Left cardiac atrium (tissue), 4 donors: Measurements from ENCODE around the gene ZCWPW1. TPM values are rescaled to one million over a fixed set of nuclear protein-coding genes. Genes with fewer than 3 reads are reported as not detected.

Source experiments
- ATAC-seq, 2 donors: fragments of 200-7000 bp; cut with Tn5 transposase; one replicate each; pipeline ENCODE4 v1.9.1; 2020; ENCODE audit warnings: mild to moderate bottlenecking in 2 of 2, moderate library complexity in 2 of 2
- DNase-seq: peaks from one replicate; pipeline ENCODE4 v3.0.0-alpha.2; 2020
- intact Hi-C, 2 donors: fragments of 100-400 bp; cut with DNase I; formaldehyde crosslinking; loops; one replicate each; pipeline versions ENCODE4 v1.14.1 to v1.15.1; 2022 to 2023
- total RNA-seq, 2 donors: library from RNA; stranded (reverse); fragmentation: NEBNext Ultra II Directional; extraction: Animal tissue kit (Norgen Biotek cat#: 25700); gene quantifications; one replicate each; pipeline ENCODE4 v1.2.1, GENCODE V29; 2021
- donor health status: DM: no; HTN: yes; CAD: no.
- donor health status: DM: no; HTN: yes; CAD: no; lungs with severe emphysema.
- donor health status: DM: yes; HTN: yes; CAD: no.
- donor health status: Dilated cardiomyopathy.

Gene ZCWPW1
- total RNA-seq, 2 donors from 2014 or later = 3.6 to 4.9 TPM

DNA sequence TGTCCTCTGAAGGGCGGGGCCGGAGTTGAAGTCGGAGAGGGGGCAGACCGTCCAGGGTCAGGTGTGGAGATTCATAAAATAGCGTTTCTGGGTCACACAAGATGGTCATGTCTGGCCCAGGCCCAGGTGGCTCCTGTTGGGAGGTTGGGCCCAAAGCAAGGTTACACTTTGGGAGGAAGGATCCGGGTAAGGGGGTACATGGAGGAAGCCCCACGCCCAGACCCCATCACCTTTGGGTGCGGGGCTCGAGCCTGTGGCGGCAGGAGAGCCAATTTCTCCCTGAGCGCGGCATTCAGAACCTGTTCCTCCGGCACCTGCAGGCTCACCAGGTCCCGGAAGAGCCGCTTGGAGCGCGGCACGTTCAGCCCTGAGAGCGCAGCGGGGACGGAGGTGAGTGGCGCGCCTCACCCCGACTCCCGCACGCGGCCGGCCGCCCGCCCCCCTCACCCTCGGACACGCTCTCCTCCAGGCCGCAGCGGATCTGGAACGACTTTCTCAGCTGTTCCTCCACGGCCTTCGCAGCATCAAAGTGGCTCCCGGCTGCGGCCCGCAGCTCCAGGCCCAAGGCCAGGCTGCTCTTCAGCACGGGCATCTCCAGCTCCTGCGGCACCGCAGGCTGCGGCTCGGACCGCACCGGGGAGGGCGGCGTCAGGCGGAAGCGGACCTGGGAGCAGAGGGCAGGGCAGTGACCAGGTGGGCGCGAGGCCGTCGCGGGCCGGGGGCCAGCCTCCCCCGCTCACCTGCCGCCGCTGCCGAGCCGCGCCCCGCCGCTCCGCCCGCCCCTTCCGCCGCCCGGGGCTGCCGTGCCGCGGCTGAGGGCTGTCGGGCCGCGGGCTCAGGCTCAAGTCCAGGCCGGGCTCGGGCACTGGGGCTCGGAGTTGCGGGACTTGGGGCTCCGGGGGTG is 7.2 kb upstream of the ZCWPW1 start:
- ATAC-seq = peak; percentile 34 to 51
- intact Hi-C loops = no loop called here
- DNase-seq = peak; percentile 49

GRCh38 chr7:100434297-100435144 is 6.0 kb upstream of the ZCWPW1 start:
- intact Hi-C loops = no loop called here
- no peak for ATAC-seq
- DNase-seq = peak; percentile 11

DNA sequence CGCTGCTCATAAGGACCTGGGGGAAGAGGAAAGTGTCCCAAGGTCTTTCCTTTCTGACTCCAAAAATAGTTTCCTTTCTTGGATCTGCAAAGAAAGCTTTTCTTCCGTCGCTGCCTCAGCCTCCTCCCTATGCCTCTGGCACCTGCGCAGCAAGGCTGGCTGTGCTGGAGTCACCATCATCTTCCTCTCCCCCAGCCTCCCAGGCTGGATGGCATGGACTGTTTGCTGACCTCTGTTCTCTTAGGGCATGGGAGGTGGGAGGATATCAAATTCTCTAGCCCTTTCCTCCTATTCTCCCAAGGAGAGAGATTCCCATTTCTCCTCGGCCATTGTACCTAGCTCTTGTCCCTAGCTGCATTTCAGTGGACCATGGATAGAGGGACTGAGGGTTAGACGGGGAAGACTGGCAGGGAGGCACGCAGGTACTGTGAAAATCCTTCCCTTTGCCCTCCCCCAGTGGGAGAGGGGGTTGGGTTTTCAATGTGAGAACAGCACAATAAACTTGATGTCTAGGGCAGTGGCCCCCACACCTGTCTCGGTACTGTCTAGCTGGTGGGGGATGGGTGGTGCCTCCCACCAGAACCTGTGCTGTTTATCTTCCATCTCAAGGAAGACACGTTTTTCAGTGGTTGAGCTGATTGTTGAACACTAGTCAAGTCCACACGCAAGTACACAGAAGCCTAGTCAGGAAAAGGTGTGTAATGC is 5.2 kb upstream of the ZCWPW1 start:
- intact Hi-C loops = no loop called here
- ATAC-seq = no peak
- DNase-seq = peak; percentile 18

DNA sequence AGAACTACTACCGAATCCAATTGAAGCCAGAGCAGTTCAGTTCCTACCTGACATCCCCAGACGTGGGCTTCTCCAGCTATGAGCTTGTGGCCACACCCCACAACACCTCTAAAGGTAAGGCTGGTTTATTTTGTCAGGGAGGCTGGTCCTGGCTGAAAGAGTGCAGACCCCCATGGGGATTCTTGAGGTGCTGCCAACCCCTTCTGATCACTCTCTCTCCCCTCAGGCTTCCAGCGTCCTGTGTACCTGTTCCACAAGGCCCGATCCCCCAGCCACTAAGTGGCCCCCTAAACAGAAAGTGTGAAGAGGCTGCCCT is 4.7 kb upstream of the ZCWPW1 start:
- ATAC-seq = no peak
- no peak for DNase-seq
- intact Hi-C loops = no loop called here

DNA sequence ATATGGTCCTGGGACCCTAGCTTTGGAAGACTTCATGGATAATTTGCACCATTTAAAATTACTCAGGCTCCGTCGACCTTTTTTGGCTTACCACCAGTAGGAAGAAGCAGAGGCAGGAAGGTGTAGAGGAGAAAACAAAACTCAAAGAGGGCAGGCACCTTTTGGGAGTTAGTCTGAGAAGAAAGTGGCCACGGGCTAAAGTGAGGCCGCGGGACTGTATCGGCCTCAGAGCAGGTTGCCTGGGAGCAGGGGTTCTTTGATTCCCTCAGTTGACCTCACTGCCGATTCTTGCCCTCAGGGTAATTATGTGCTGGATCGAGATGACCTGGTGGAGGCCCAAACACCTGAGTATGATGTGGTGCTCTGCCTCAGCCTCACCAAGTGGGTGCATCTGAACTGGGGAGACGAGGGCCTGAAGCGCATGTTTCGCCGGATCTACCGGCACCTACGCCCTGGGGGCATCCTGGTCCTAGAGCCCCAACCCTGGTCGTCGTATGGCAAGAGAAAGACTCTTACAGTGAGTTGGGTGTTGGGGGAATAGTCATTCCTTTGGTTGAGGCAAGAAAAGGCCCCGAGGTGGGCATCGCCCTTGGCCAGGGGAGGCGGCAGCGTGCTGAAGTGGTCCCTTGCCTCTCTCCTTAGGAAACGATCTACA is 4.2 kb upstream of the ZCWPW1 start:
- ATAC-seq = no peak
- intact Hi-C loops = no loop called here
- no peak for DNase-seq

GRCh38 chr7:100432053-100432452 is 3.5 kb upstream of the ZCWPW1 start:
- intact Hi-C loops = no loop called here
- ATAC-seq = no peak

GRCh38 chr7:100431286-100431735 is 2.8 kb upstream of the ZCWPW1 start:
- DNase-seq = peak; percentile 32
- intact Hi-C loops = no loop called here
- ATAC-seq = no peak

More at GRCh38 chr7:100432053-100432452, 3.5 kb upstream of the ZCWPW1 start:
- no peak for DNase-seq

DNA sequence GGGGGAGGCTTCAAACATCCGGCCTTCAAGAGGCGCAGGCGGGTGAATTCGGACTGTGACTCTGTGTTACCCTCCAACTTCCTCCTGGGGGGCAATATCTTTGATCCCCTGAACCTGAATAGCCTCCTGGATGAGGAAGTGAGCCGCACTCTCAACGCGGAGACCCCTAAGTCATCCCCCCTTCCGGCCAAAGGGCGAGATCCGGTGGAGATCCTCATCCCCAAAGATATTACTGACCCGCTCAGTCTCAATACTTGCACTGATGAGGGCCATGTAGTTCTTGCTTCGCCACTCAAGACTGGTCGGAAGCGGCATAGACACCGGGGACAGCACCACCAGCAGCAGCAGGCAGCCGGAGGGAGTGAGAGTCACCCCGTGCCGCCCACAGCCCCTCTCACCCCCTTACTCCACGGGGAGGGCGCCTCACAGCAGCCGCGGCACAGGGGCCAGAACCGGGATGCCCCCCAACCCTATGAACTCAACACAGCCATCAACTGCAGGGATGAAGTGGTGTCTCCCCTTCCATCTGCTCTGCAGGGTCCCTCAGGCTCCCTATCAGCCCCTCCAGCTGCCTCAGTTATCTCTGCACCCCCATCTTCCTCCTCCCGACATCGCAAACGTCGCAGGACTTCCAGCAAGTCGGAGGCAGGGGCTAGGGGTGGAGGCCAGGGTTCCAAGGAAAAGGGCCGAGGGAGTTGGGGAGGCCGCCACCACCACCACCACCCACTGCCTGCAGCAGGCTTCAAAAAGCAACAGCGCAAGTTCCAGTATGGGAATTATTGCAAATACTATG is 2.2 kb upstream of the ZCWPW1 start:
- DNase-seq = peak; percentile 34
- ATAC-seq = no peak
- intact Hi-C loops = no loop called here

GRCh38 chr7:100429637-100430492 is 1.4 kb upstream of the ZCWPW1 start, which contains the start of gene MEPCE:
MEPCE (plus strand) TSS chr7:100429831; CDS start chr7:100430019, 188 bp downstream.
- peak; percentile 98 for DNase-seq
- intact Hi-C loops = no loop called here
- peak; percentile 77 to 80 for ATAC-seq

DNA sequence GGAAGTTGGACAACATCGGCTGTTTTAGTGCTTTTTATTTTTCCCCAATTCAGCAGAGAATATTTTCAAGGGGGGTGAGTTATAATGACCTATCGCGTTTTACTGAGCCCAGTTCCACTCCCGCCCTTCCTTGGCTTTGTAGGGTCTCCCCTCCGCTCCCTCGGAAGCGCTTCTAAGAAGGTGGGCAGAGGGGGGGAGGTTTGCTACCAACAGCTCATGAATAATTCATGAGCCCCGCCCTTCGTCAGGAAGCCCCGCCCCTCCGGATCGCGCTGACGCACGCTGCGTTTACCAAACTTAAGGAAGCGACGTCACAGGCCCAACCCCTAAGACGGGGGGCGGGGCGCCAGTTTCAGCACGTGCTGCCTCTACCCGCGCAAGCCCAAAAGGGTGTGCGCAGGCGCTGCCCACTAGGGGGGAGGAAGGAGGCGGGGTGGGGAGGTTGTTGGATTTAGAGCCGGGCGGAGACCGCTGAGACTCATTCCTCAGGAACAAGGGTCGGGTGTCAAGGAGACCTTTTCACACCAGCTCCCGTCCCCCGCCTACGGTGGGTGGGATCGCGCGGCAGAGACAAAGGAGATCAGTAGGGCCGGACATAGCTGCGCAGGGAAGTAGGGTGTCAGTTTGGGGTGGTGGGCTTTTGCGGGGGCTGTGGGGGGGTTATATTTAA is 599 bp upstream of the ZCWPW1 start:
- intact Hi-C loops = no loop called here
- ATAC-seq (peak; percentile 81 to 85), DNase-seq (peak; percentile 100)

DNA sequence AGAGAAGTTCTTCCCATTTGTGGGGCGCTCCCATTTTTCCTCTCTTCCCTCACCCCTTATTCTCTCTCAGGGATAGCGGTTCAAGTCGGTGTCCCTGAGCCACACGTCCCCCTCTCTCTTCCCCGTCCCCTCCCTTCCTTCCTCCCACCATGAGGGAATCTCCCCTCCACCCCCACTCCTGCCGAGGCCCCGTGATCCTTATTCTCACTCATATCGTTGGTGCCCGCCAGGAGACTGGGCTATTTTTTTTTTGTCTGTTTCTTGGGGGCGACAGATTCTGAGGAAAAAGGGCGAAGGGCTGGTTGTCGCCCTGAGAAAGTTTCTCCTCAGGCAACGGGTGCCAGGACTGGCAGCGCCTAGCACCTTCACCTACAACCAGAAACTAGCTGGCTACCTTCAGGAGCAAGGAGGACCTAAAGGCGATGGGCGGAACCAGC is 723 bp downstream of the ZCWPW1 start:
- no peak for ATAC-seq
- DNase-seq = no peak
- intact Hi-C loops = no loop called here

DNA sequence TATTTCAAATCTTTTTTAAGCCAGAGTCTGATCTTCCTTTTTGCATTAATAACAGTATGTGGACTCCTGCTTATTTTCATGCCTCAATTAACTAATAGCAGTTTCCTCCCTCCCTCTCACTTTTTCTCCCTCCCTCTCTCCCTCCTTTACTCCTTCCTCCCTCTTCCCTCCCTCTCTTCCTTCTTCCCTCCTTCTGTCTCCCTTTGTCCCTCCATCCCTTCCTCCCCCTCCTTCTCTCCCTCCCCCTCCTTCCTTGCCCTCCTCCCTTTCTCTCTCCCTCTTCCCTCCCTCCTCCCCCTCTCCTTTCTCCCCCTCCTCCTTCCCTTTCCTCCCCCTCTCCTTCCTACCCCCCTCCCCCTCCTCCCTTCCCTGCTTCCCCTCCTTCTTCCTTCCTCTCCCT is 2.0 kb downstream of the ZCWPW1 start:
- DNase-seq = no peak
- no peak for ATAC-seq
- intact Hi-C loops = no loop called here

DNA sequence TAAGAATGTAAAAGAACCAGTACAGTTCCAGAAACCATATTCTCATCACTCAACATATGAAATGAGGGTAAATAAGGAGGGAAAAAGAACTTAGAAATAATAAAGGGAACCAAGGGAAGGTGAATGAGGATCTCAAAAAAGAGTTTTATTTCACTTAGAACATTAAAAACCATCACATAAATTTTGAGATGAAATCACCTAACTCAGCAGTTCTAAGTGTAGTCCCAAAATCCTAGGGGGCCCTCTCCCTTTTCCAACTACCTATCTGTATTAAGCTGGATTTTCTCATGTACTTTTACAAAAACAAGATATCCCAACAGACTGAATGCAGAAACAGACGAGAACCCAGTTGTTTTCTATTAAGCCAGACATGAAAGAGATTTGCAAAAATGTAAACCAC is 3.2 kb downstream of the ZCWPW1 start:
- ATAC-seq (no peak), DNase-seq (no peak)
- intact Hi-C loops = no loop called here

DNA sequence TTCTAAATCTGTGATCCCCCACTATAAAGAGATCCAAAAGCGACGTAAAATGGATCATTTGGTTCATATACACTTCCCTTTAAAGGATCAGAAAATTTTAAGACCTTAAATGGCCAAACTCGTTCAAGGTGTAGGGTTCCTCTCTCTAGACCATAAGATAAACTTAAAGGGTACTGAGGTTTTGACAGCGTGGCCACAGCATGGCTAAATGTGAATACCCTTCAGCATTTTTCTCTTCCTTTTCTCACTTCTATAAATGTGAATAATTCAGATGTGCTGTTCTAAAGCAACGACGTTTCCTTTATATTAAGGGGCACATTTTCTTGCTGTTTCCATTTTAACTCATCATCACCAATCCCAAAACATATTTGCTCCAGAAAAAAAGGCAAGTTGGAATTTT is 5.2 kb downstream of the ZCWPW1 start:
- intact Hi-C loops = no loop called here
- ATAC-seq (no peak), DNase-seq (no peak)

- intact Hi-C loops = no loop called here
- ATAC-seq (no peak), DNase-seq (no peak)
Observed at GRCh38 chr7:100419660-100420226, 8.8 kb downstream of the ZCWPW1 start.

DNA sequence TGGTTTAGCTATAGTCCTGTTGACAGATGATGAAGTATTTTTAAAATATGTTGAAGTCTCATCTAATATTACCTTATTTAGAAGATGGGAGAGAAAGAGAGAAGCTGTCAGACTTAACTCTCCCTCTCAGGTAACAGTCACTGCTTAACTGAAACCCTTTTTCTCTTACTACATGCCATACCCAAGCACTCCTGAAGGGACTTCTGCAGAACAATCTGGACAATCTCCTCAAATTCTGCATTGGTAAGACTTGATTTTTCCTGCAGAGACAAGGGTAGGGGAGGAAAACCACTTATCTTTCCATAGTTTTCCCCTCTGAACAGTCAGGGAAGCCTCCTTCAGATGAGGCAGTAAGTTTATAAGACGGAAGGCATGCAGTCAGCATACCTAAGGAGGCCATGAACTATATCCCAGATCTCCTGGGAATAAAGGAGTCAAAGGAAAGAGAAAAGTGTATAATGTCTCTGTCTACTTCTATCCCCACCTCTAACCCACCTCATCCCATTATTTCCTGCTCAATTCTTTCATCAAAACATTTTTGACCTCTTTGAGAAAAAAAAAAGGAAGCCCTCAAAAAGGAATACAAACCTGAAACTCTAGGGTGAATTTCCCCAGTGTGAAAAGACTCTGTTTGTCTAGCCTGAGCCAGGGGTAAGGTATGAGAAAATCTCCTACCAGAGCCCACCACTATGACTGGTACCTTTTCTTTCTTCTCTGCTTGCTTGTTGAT is 9.4 kb downstream of the ZCWPW1 start:
- ATAC-seq = no peak
- intact Hi-C loops = no loop called here
- DNase-seq = no peak
